M059J (cell line): ENCODE data around the gene SPIN1. TPM values are rescaled to one million over a fixed set of nuclear protein-coding genes. Genes with fewer than 3 reads are reported as not detected.

Experiments
- DNase-seq: peaks from one replicate; pipeline ENCODE4 v3.0.0-alpha.2; 2012; ENCODE audit warnings: low read depth
- total RNA-seq: library from RNA; depleted of rRNA; stranded (reverse); fragments of >200 nt; shearing (Covaris generic); gene quantifications from 2 replicates; pipeline ENCODE4 v1.2.3, GENCODE V29; 2014

The SPIN1 gene
- total RNA-seq, 1 experiment from 2014 or later: 149 TPM

DNA sequence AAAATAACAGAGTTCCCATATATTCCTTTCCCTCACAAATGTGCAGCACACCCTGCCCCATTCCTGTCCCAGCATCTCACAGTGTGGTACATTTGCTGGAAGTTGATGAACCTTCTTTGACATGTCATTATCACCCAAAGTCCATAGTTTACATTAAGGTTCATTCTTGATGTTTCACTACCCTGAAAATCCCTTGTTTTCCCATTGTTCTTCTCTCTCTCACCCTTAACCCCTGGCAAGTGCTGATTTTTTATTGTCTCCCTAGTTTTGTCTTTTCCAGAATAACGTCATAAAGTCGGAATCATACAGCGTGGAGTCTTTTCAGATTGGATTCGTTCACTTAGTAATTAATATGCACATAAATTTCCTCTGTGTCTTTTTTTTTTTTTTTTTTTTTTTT is 48.1 kb downstream of the SPIN1 start:
- DNase-seq: no peak

DNA sequence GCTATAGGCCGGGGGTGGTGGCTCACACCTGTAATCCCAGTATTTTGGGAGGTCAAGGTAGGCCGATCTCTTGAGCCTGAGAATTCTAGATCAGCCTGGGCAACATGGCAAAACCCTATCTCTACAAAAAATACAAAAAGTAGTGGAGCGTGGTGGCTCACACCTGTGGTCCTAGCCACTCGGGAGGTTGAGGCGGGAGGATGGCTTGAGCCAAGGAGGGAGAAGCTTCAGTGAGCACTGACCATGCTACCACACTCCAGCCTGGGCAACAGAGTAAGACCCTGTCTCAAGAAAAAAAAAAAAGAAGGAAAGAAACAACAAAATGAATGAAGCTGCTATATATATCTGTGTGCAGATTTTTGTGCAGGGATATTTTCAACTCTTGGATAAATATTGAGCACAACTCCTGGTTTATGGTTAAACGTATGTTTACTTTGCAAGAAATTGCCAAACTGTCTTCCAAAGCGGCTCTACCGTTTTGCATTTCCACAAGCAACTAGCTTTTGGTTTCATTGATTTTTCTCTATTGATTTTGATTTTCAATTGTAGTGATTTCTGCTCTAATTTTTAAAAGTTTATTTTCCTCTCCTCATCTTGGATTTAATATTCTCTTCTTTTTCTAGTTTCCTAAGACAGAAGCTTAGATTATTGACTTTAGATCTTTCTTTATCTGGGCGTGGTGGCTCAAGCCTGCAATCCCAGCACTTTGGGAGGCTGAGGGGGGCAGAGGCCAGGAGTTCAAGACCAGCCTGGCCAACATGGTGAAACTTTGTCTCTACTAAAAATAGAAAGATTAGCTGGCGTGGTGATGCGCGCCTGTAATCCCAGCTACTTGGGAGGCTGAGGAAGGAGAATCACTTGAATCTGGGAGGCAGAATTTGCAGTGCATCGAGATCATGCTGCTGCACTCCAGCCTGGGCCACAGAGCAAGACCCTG is 49.2 kb downstream of the SPIN1 start:
- no peak for DNase-seq

DNA sequence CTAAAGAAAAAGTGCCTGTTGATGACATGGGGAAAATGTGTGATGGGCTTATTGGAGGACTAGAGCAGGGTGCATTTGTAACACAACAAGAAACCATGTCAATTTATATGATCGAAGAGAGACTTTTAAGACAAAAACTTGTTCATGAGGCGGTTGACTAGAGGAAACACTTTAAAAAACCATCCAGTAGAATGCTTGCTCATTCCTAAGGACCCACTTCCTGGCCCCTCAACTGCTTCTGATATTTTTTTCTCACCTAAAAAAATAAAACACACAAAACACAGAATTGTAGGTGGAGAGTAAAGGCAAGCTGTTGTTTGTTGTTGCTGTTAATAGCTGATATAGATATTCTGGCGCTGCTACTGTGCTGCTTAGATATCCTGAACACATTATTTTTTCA is 50.6 kb downstream of the SPIN1 start:
- no peak for DNase-seq

DNA sequence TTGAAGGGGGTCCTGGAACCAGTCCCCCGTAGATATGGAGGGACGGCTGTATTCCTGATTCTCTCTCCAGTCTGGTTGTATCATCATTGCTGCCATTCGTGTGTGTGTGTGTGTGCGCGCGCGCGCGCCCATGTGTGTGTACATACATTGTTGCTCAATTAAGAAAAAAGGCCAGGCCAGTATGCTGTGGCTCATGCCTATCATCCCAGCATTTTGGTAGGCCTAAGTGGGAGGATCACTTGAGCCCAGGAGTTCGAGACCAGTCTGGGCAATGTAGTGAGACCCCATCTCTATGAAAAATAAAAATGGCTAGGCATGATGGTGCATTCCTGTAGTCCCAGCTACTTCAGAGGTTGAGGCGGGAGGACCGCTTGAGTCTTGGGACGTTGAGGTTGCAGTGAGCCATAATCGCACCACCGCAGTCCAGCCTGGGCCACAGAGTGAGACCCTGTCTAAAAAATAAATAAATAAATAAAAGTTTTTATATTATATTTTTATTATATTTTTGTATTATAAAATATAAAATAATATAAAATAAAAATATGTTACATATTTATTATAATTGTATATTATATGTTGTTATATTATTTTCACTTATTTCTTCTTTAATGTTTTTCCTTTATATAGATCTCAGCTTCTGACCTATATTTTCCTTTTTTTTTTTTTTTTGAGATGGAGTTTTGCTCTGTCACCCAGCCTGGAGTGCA is 53.2 kb downstream of the SPIN1 start:
- no peak for DNase-seq

DNA sequence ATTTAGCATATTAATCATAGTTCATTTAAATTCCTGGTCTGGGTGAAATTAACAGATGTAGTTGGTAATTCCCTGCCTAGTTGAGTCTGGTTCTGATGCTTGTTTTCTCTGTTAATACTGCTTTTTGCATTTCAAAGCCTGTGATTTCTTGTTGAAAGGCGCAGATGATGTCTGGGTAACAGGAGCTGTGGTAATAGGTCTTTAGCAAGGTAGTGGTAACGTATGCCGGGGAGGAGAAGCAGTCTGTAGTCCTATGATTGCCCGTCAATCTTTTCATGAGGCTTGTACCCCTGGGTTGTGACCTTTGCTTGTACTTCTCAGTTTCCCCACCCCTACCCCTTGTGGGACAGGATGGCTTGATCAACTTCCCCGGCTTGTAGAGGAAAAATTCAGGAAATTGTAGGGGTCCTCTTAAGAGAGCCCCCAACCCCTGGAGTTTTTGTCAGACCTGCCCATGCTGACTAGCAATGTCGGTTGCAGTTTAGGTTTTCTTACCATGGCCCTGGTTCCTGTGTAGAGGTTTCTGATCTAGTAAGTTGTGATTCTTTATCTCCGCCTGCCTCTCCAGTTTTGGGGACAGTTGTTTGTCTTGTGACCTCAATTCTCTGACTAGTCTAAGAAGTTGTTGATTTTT is 55.4 kb downstream of the SPIN1 start:
- no peak for DNase-seq

DNA sequence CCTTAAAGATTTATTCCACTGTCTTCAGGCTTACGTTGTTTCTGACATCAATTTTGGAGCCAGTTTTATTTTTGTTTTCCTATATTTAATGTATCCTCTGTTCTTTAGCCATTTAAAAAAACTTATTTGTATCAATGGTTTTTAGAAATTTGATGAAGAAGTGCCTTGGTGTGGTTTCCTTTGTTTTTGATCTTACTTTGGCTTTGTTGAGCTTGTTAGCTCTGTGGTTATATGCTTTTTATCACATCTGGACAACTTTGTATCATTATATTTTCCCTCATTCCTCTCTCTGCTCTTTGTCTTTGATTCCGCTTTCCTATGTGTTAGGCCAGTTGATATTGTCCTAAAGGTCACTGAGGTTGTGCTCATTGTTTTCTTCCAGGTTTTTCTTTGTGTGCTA is 58.5 kb downstream of the SPIN1 start:
- no peak for DNase-seq

DNA sequence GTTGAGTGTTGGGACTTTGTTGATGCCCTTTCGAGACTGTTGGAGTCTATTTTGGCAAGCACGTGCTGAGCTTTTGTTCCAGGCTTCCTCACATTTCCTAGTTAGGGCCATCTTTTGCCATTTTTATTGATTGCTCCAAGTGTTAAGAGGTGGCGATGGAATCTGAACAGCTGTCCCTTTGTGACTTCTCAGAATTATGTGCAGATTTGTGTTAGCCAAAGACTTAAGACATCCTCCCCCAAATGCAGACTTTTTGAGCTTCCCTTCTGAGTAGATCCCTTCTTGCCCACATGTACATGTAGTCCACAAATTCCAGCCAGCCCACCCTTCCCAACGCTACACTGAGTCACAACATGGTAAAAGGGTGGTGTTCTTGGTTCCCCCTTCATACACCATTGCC is 59.2 kb downstream of the SPIN1 start:
- DNase-seq: no peak

DNA sequence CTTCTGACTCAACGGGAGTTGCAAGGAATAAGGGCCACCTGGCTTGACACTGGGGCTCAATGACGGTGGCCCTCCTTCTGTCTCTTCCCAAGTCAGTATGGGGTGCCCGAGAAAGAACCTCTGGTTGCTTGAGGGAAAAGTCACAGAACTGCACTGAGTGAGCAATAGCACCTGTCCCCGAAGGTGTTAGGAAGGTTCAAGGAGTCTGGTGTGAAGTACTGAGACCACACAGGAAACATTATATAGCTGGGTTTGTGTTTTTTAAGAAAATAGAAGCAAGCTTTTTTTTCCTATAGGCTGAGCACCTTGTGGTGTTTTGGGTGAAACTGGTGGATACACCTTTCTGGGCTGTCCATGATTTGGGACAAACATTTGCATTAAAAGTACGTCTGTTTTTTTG is 62.9 kb downstream of the SPIN1 start:
- DNase-seq: no peak

DNA sequence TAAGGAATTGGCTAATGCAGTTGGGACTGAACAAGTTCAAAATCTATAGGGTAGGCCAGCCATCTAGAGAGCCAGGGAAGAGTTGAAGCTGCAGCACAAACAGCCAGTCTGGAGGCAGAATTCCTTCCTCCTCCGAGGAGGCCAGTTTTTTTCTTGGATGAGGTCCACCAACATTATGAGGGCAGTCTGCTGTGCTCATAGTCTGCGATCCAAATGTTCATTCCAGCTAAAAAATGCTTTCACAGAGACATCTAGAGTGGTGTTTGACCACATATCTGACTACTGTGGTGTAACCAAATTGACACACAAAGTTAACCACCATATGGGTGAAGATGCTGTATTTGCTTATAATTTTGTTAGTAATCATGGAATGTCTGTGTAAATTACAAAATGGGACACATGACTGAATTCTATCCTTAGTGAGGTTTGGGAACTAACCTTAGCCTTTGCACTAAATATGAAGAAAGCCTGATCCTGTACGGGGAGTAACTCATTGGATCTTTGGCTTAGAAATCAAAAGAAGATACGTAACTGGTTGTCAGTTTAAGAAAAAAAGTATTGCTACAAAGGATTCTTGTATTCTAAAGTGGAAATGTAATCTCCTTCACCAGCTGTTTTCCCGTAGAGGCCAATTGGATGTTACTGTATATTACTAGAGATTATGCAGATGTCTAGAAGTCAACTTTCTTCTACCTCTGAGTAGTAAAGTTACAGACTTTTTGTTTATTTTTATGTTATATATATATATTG is 70.6 kb downstream of the SPIN1 start:
- peak; percentile 55 for DNase-seq

DNA sequence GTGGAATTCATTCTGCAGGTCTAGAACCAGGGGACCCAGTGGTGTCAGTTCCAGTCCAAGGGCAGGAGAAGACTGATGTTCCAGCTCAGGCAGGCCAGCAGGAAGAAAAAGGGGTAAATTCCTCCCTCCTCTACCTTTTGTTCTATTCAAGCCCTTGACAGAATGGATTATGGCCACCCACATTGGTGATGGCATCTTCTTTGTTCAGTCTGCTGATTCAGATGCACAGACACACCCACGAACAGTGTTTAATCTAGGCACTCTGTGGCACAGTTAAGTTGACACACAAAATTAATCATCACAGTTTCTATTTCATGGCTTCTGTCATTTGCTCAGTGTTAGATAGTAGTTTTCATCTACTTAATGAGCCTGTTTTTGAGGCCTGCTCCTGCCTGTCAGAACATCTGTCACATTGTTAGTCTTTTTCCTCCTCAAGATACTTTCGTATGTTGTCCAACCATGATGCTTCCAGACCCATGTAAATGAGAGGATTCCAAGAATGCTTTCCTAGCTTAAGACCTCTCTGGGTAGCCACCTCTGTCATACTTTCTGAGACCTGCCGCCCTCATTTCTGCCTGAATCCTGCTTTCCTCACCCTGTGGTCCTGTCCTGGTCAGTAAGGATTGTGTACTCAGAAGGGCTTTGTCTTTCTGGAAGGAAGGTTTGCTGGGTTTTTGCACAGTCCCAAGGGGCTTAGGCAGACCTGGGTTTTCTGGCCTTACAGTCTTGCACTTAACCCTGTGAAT is 72.5 kb downstream of the SPIN1 start:
- DNase-seq: peak; percentile 46

DNA sequence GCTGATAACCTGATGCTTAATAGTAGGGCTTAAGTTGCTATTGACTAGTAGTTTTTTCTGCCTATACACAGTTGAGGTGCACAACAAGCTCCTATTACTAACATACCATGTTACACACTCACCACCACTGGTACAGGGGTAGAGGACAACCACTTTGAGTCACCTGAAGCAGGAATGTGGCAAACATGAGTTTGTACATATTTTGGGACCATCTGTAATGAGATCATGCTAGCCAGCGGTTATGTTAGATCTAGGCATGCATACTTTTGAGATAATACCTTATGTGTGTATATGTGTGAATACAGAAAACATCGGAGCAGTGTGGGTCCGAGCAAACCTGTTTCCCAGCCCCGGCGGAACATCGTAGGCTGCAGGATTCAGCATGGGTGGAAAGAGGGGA is 73.9 kb downstream of the SPIN1 start:
- DNase-seq: peak; percentile 59

DNA sequence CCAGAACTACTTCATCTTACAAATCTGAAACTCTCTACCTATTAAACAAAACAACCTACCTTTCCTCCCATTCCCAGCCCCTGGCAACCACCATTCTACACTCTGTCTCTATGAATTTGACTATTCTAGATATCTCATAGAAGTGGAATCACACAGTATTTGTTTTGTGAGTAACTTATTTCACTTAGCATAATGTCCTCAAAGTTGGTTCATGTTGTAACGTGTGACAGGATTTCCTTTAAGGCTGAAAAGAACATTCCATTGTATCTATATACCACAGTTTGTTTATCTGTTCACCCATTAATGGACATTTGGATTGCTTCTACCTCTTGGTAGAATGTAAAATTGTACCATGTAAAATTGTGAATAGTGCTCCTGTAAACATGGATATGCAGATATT is 76.6 kb downstream of the SPIN1 start:
- DNase-seq: no peak

DNA sequence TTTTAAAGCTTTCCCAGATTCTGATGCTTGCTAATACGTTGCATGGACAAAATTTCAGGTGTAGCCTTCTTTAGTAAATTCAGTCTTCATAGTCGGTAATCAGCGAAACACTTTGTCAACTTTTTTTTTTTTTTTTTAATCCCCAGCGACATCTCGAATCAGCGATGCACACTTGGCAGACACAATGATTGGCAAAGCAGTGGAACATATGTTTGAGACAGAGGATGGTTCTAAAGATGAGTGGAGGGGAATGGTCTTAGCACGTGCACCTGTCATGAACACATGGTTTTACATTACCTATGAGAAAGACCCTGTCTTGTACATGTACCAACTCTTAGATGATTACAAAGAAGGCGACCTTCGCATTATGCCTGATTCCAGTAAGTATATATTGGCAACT is 80.0 kb downstream of the SPIN1 start:
- no peak for DNase-seq

DNA sequence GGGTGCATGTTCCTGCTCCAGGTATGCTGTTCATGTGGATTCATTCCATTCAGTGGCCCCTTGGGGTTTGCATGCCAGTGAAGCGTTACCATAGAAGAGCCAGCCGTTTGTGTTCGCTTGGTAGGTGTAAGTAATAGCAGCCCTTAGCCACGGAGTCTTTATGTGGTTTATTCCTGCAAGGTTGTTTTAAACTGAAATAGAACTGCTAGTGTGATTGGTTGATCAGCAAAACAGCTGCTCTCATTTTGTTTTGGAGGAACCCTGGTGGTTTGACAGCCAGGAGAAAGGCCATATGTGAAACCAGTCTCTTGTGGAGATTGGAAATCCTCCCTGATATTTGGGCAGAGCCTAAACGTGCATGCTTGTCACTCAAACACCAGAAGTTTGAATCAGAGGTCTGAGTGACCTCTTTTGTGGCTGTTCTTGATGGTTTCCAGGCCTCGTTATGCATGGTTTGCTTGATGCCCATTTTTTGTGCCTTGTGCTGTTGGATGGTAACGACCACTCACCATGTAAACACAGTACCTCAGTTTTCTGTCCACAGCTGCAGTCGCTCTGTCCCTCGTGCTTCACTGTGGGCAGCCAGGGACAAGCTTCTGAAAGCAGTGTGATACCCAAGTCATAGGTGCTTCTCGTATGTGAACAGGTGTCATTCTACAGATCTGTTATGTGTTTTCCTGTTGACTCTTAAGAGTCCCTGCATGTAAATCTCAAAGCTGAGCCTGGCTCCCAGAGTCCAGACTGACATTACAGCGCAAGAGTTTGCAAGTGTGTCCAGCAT is 88.4 kb downstream of the SPIN1 start:
- DNase-seq: peak; percentile 88

DNA sequence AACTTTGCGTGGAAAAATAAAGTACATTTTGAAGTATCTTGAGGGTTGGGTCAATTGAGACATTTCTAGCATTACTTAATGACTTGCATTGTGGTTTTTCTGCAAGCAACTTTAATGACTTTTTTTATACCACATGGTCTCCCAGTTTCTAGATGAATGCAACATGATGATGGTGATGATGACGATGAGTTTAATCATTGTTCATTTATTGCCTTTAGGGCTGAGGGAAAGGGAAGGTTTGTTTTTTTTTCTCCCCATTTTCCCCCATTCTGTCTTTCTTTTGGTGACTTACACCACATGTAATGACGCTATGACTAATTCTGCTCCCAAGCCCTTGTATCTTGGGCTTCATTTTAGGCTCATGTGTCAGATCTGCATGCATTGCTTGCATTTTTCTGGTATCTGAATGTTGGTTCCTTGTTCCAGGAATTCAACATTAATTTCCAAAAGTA is 89.1 kb downstream of the SPIN1 start:
- peak; percentile 99 for DNase-seq

DNA sequence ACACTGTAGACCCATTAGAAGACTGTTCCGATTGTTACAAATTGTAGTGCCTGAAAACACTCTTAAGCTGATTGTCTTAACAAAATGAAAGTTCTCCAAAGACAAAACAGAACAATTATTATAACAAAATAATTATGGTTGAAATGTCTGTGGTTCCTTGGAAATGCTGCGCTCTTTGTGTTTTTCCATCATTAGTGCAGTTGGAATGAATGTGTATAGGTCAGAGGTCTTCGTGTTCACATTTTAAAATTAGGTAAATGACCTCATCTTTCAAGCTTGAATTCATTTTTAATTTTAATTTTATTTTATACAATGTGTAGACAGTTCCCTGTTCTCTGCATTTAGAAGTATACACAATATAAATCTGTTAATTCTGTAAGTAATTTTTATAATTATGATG is 90.0 kb downstream of the SPIN1 start:
- peak; percentile 43 for DNase-seq

DNA sequence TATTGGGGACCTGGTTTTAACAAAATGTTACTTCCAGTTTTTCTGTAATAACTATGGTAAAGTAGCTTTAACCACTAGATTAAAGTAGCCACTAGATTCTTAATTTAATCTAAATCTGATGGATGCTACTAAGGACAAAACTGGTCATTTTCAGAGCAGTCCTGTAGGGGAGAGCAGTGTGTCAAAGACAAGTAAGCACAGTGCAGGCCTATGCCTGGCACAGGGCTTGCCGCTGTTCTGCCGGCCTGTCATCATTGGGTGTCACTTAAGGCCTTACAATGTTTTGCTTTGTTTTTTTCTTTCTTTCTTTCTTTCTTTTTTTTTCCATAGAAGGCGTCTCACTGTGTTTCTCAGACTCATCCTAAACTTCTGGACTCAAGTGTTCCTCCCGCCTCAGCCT is 93.7 kb downstream of the SPIN1 start:
- no peak for DNase-seq

DNA sequence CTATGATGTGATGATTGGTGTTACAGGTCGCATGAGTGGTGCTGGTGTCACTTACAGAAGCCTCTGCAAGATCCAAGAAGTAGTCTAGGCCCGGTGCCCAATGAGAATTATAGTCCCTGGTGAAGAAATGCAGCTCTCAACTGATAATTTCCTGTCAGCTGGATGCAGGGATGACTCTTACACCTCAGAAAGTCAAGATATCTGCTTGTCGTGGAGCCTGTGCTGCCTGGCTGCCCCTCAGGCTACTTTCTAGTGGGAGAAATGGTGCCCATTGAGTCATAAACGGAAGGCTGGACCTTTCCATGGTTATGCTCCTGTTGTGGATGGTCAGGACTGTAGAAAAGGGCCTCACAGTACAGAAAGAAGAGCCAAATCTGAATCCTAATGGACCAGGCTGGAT is 99.9 kb downstream of the SPIN1 start:
- DNase-seq: peak; percentile 66

DNA sequence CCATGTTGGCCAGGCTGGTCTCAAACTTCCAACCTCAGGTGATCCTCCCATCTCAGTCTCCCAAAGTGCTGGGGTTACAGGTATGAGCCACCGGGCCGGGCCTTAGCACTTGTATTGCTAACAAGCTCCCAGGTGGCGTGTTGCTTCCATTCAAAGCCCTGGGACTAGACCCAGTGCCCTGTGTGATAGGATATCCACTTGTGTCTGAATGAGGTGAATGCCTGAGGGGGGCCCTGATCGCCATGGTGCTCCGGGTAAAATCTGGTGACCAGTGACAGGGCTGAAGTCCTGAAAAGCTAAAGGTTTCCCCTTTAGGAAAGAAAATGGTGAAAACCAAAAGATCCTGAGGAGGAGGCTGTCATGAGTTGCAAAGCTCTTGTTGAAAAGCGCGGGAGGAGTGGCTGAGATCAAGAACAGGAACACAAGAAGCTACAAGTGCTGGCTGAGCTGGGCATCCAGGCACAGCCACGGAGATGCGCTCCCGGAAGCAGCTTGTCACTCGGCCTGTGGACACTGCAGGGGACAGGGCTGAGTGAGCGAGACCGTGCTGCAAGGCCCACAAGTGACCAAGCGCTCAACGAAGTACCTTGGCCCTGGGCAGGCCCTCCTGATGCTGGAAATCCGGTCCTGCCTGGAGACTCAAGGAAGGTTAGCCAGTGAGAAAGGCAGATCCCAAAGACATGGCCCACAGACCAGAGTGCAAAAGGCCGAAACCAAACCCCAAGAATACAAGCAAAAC is 106.9 kb downstream of the SPIN1 start:
- DNase-seq: no peak

DNA sequence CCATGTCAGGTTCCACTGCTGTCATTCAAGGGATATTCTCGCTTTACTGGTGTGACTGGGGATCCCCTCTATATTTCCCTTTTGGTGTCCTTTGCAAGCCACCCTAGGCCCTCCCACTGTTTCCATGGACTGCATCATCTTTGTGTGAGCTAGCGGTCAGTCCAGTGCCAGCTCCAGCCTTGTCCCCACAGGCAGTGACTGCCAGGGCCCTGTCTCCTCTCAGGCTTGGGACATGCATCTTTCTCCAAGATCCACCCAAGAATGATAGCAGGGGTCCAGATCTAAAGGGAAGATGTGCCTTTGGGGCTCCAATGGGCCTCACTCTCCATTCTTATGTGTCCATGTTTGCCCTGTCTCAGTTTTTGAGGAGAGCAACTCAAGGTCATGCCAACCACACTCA is 109.0 kb downstream of the SPIN1 start:
- DNase-seq: no peak
